ENCODE results near the gene CDKL4.
"Not testable (repeated sequence)": the region's sequence is repeated elsewhere in the genome, so short reads cannot be mapped to it uniquely, and the experiment has no call there.

Gene CDKL4

GRCh38 chr2:39252888-39253518, 9.2 kb upstream of the CDKL4 start:
- Histone ChIP-seq H3K4me3 (ENCODE audit: low read length) (no peak overlapping the region), H3K9ac (ENCODE audit: low read length) (no peak overlapping the region), H3K36me3 (ENCODE audit: control insufficient read depth, insufficient read depth, low read length) (no peaks in the 10 kb centered on the region), H3K4me1 (ENCODE audit: control insufficient read depth, insufficient read depth, low read length) (no peaks in the 10 kb centered on the region), H3K27me3 (ENCODE audit: control insufficient read depth, insufficient read depth, low read length) (no peaks in the 10 kb centered on the region), H3K27ac (ENCODE audit: low read depth, low read length) (no peak overlapping the region)

- no peak overlapping the region for H3K4me3 ChIP-seq (ENCODE audit: low read length)
- no peaks in the 10 kb centered on the region for H3K36me3 ChIP-seq (ENCODE audit: control insufficient read depth, insufficient read depth, low read length)
- H3K9ac ChIP-seq (ENCODE audit: low read length): no peak overlapping the region
- no peaks in the 10 kb centered on the region for H3K27me3 ChIP-seq (ENCODE audit: control insufficient read depth, insufficient read depth, low read length)
- H3K4me1 ChIP-seq (ENCODE audit: control insufficient read depth, insufficient read depth, low read length): no peaks in the 10 kb centered on the region
- H3K27ac ChIP-seq (ENCODE audit: low read depth, low read length): no peak overlapping the region
These were observed 3.8 kb upstream of the CDKL4 start for GRCh38 chr2:39247512-39248043.

GRCh38 chr2:39246382-39246980, 2.7 kb upstream of the CDKL4 start:
- H3K9ac ChIP-seq (ENCODE audit: low read length): no peak overlapping the region
- no peak overlapping the region for H3K27ac ChIP-seq (ENCODE audit: low read depth, low read length)
- no peaks in the 10 kb centered on the region for H3K27me3 ChIP-seq (ENCODE audit: control insufficient read depth, insufficient read depth, low read length)
- H3K4me3 ChIP-seq (ENCODE audit: low read length): no peak overlapping the region
- no peaks in the 10 kb centered on the region for H3K4me1 ChIP-seq (ENCODE audit: control insufficient read depth, insufficient read depth, low read length)
- no peaks in the 10 kb centered on the region for H3K36me3 ChIP-seq (ENCODE audit: control insufficient read depth, insufficient read depth, low read length)

GRCh38 chr2:39244963-39245625, 1.3 kb upstream of the CDKL4 start:
- not testable (repeated sequence) for H3K27me3 ChIP-seq (ENCODE audit: control insufficient read depth, insufficient read depth, low read length); H3K4me3 ChIP-seq (ENCODE audit: low read length); H3K9ac ChIP-seq (ENCODE audit: low read length); H3K27ac ChIP-seq (ENCODE audit: low read depth, low read length); H3K36me3 ChIP-seq (ENCODE audit: control insufficient read depth, insufficient read depth, low read length); H3K4me1 ChIP-seq (ENCODE audit: control insufficient read depth, insufficient read depth, low read length)

- not testable (repeated sequence) for H3K36me3 ChIP-seq (ENCODE audit: control insufficient read depth, insufficient read depth, low read length); H3K27ac ChIP-seq (ENCODE audit: low read depth, low read length); H3K27me3 ChIP-seq (ENCODE audit: control insufficient read depth, insufficient read depth, low read length); H3K9ac ChIP-seq (ENCODE audit: low read length); H3K4me3 ChIP-seq (ENCODE audit: low read length); H3K4me1 ChIP-seq (ENCODE audit: control insufficient read depth, insufficient read depth, low read length)
These were observed 582 bp upstream of the CDKL4 start for GRCh38 chr2:39244241-39244862.

GRCh38 chr2:39241588-39241987, 2.2 kb downstream of the CDKL4 start:
- Histone ChIP-seq H3K27me3 (ENCODE audit: control insufficient read depth, insufficient read depth, low read length) (no peaks in the 10 kb centered on the region), H3K27ac (ENCODE audit: low read depth, low read length) (no peak overlapping the region), H3K4me3 (ENCODE audit: low read length) (no peak overlapping the region), H3K9ac (ENCODE audit: low read length) (no peak overlapping the region), H3K4me1 (ENCODE audit: control insufficient read depth, insufficient read depth, low read length) (no peaks in the 10 kb centered on the region), H3K36me3 (ENCODE audit: control insufficient read depth, insufficient read depth, low read length) (no peaks in the 10 kb centered on the region)

GRCh38 chr2:39240758-39241157, 3.0 kb downstream of the CDKL4 start:
- H3K36me3 ChIP-seq (ENCODE audit: control insufficient read depth, insufficient read depth, low read length): no peaks in the 10 kb centered on the region
- H3K4me1 ChIP-seq (ENCODE audit: control insufficient read depth, insufficient read depth, low read length): no peaks in the 10 kb centered on the region
- no peak overlapping the region for H3K9ac ChIP-seq (ENCODE audit: low read length)
- no peak overlapping the region for H3K27ac ChIP-seq (ENCODE audit: low read depth, low read length)
- H3K4me3 ChIP-seq (ENCODE audit: low read length): no peak overlapping the region
- H3K27me3 ChIP-seq (ENCODE audit: control insufficient read depth, insufficient read depth, low read length): no peaks in the 10 kb centered on the region

- Histone ChIP-seq H3K27me3 (ENCODE audit: control insufficient read depth, insufficient read depth, low read length) (no peaks in the 10 kb centered on the region), H3K27ac (ENCODE audit: low read depth, low read length) (no peak overlapping the region), H3K36me3 (ENCODE audit: control insufficient read depth, insufficient read depth, low read length) (no peaks in the 10 kb centered on the region), H3K4me1 (ENCODE audit: control insufficient read depth, insufficient read depth, low read length) (no peaks in the 10 kb centered on the region), H3K9ac (ENCODE audit: low read length) (no peak overlapping the region), H3K4me3 (ENCODE audit: low read length) (no peak overlapping the region)
These were observed 9.0 kb downstream of the CDKL4 start for GRCh38 chr2:39234754-39235153.

- H3K4me3 ChIP-seq (ENCODE audit: low read length): no peak overlapping the region
- H3K27me3 ChIP-seq (ENCODE audit: control insufficient read depth, insufficient read depth, low read length): no peaks in the 10 kb centered on the region
- no peaks in the 10 kb centered on the region for H3K36me3 ChIP-seq (ENCODE audit: control insufficient read depth, insufficient read depth, low read length)
- no peaks in the 10 kb centered on the region for H3K4me1 ChIP-seq (ENCODE audit: control insufficient read depth, insufficient read depth, low read length)
- no peak overlapping the region for H3K27ac ChIP-seq (ENCODE audit: low read depth, low read length)
- H3K9ac ChIP-seq (ENCODE audit: low read length): no peak overlapping the region
These were observed 11.6 kb downstream of the CDKL4 start for GRCh38 chr2:39232141-39232540.

- Histone ChIP-seq H3K4me3 (ENCODE audit: low read length) (no peak overlapping the region), H3K27ac (ENCODE audit: low read depth, low read length) (no peak overlapping the region), H3K4me1 (ENCODE audit: control insufficient read depth, insufficient read depth, low read length) (no peaks in the 10 kb centered on the region), H3K9ac (ENCODE audit: low read length) (no peak overlapping the region), H3K27me3 (ENCODE audit: control insufficient read depth, insufficient read depth, low read length) (no peaks in the 10 kb centered on the region), H3K36me3 (ENCODE audit: control insufficient read depth, insufficient read depth, low read length) (no peaks in the 10 kb centered on the region)
These were observed 15.2 kb downstream of the CDKL4 start for GRCh38 chr2:39228413-39229209.

GRCh38 chr2:39227628-39228412, 15.9 kb downstream of the CDKL4 start:
- Histone ChIP-seq H3K9ac (ENCODE audit: low read length) (no peak overlapping the region), H3K27ac (ENCODE audit: low read depth, low read length) (no peak overlapping the region)

More at GRCh38 chr2:39227628-39228412, 15.9 kb downstream of the CDKL4 start:
- no peaks in the 10 kb centered on the region for H3K4me1 ChIP-seq (ENCODE audit: control insufficient read depth, insufficient read depth, low read length)
- H3K4me3 ChIP-seq (ENCODE audit: low read length): no peak overlapping the region
- no peaks in the 10 kb centered on the region for H3K27me3 ChIP-seq (ENCODE audit: control insufficient read depth, insufficient read depth, low read length)
- H3K36me3 ChIP-seq (ENCODE audit: control insufficient read depth, insufficient read depth, low read length): no peaks in the 10 kb centered on the region

Measured in rectal smooth muscle tissue (tissue), 1 donor.